Suppressor macrophage treated with lipopolysaccharide for 4 hours (primary cell): ENCODE measurements around the gene OR1S2.
"Not testable (repeated sequence)": the region's sequence is repeated elsewhere in the genome, so short reads cannot be mapped to it uniquely, and the experiment has no call there.

Experiments used
- DNase-seq: peaks from one replicate; pipeline ENCODE4 v3.0.0-alpha.2; 2020

The OR1S2 gene, protein sequence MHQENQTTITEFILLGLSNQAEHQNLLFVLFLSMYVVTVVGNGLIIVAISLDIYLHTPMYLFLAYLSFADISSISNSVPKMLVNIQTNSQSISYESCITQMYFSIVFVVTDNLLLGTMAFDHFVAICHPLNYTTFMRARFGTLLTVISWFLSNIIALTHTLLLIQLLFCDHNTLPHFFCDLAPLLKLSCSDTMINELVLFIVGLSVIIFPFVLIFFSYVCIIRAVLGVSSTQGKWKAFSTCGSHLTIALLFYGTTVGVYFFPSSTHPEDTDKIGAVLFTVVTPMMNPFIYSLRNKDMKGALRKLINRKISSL

DNA sequence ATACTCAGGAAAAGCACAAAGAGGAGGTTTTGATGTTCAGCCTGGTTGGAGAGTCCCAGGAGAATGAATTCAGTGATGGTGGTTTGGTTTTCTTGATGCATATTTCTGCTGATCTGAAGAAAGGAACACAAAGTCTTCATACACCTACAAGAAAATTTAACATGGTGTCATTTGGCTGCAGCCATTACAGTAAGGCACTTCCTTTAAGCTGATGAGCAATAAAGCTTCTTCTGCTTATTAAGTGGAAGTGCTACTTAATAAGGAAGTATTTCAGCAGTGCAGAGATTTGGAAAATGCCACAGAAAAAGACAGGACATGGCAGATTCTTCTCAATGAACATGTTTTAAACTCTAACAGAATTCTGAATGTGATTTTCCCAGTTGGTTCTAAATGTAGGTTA, at the start of gene OR1S2:
Gene OR1S2, minus strand, starts transcription at position 101 of the 400 bp plus-strand sequence. Its CDS starts 0 bp downstream, at position 101.
- DNase-seq, result no peak

DNA sequence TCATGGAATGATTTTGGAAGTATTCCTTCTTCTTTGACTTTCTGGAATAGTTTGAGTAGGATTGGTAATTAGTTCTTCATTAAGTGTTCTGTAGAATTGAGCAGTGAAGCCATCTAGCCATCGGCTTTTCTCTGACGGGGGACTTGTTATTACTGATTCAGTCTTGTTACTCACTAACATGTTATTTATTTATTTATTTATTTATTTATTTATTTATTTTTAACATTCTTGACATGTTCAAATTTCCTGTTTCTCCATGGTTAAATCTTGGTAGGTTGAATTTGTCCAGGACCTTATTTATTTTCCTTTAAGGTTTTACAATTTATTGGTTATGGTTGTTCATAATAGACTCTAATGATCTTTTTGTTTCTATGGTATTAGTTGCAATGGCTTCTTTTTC, 40.0 kb upstream of the OR1S2 start:
- DNase-seq, result no peak

DNA sequence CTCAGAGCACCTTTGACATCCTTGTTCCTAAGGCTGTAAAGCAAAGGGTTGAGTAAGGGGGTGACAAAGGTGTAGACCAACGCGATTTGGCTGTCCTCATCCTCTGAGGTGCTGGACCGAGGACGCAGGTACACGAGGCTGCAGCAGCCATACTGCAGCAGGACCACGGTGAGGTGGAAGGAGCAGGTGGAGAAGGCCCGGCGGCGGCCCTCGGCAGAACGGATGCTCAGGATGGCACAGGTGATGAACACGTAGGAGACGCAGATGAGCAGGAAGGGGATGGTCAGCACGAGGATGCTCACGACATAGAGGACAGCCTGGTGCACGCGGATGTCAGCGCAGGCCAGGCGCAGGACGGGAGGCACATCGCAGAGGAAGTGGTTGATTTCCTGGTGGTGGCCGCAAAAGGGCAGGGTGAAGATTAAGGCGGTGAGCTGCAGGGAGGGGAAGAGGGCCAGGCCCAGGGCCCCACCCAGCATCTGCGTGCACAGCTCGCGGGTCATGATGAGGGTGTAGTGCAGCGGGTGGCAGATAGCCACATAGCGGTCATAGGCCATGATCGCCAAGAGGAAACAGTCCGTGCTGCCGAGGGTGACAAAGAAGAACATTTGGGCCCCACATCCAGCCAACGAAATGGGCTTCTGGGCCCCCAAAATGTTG, 24.1 kb upstream of the OR1S2 start:
- DNase-seq, result no peak

DNA sequence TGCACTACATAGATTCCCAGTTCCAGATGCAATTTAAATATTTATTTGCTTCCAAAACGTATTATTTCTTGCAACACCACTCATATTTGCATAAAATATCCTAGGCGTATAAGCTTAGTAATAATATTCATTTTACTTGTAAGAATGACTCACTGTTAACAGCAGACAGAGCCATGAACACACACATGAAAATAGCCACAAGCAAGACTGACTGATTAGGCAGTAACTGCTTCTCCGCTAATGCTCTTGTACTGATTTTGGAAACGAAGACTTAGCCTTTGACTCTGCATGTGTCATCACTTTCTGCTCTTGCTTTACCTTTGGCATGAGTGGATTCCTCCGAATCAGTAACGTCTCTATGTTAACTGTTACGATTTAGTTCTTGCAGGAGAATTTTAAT, 18.8 kb upstream of the OR1S2 start:
- no peak for DNase-seq

DNA sequence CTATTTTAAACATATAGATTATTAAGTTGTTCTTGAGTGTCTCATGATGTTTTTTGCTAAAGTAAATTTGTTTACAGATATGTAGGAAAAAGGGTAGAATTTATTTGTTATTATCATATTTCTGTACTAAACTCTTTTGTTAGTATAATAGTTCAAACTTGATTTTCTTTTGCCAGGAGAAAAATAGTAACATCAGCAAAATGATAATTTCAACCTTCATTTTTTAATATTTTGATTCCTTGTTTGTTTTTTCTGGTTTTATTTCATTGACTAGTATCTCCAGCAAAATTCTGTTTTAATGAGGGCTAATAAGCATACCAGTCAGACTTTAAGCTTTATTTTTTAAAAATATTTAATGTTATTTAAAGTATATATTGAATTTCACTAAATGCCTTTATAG, 12.5 kb upstream of the OR1S2 start:
- no peak for DNase-seq

DNA sequence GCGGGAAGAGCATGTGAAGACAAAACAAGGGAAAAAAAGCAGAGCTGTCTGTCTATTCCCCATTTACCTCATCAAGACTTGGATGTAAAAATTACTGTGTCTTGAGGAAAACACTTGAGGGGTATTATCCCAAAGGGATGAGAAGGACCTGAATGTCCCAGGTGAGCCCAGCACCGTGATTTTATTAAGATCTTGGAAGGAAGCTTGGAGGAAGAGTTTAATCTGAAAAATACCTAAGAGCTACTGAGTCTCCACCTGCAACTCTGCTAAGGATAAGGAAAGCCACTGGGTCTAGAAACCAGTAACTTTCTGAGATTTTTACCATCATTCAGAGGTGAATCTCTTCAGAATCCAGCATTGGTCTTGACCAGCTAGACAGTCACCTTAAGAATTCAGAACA, 8.5 kb upstream of the OR1S2 start, which contains the start of gene OR1S1:
Gene OR1S1, plus strand, starts transcription at position 301 of the 400 bp plus-strand sequence.
- DNase-seq, result not testable (repeated sequence)

DNA sequence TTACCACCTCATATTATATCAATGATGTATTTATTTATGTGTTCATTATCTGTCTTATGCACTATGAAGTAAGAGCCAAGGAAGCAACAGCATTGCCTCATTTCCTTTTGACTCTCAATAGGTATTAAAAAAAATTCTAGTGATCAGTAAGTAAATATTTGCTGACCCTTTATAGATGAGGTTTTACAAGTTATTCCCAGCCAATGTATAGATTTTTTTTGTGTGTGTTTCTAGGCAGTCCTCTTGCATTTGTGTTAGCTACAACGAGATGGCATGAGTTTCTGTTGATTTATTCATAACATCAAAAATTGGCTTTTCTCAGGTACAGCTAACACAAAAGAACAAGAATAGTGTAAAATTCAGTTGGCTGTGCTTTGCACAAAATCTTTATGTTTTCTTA, 4.7 kb downstream of the OR1S2 start:
- no peak for DNase-seq

DNA sequence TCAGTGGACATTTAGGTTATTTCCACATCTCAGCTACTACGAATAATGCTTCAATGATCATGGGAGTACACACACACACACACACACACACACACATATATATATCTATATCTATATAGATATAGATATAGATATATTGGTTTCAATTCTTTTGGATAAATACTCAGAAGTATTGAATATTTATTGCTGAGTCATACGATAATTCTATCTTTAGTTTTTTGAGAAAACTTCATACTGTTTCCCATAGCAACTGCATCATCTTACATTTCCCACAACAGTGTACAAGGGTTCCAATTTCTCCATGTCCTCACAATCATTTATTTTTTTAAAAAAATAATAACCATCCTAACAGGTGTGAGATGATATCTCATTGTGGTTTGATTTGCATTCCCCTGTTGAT, 8.0 kb downstream of the OR1S2 start:
- no peak for DNase-seq

DNA sequence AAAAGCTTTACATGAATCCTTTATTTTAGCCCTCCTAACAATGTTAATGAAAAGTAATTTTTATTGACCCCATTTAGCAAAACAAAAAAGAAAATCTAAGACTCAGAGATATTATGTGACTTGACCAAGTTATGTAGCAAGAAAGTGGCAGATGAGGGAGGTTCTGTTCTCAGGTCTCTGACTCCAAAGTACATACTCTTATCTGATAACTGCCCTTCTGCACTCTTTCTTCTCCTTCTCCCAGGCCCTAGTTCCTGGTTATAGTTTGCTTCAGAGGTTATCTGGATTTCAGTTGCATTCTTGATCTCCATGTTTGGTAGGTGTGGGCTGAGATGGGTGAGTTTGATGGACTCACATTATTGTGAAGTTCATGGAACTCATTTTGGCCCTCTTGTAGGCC, 10.6 kb downstream of the OR1S2 start:
- DNase-seq, result no peak

DNA sequence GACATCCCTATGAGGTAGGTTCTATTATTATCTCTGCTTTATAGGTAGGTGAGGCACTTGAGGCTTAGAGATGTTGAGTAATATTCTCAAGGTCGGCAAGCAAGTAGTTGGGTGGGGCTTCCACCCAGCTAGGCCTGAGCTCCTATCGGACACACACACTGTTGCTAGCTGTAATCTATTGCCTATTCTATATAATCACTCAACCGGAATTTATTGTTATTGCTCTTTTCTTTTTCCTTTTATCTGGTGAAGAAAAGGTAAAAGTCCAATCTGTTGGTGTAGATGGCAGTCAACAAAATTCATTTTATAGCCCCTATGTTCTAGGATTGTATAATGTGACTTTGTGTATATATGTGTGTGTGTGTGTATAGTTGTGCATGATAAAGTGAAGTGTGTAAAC, 11.7 kb downstream of the OR1S2 start:
- no peak for DNase-seq

DNA sequence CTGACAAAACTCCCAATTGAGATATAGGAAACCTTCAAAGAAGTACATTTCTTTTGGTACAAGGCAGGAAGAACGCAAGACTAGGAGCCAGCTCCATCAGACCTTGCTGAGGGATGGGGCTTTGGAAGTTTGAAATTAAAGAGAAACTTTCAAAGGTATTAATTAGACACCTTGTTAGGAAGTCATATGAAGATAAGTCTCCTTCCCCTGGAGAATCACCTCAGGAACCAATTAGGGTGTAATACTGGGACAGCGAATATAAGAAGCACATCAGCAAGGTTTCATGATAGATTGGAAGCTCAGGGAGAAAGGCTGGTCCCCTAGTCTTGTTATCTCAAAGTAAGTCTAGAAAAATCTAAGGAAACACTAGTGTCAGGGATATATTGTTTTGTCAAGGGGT, 15.2 kb downstream of the OR1S2 start, which contains the start of gene OR9Q2:
Gene OR9Q2, plus strand, starts transcription at position 301 of the 400 bp plus-strand sequence. CDS start 1,421 bp downstream, outside the sequence.
- DNase-seq, result no peak

DNA sequence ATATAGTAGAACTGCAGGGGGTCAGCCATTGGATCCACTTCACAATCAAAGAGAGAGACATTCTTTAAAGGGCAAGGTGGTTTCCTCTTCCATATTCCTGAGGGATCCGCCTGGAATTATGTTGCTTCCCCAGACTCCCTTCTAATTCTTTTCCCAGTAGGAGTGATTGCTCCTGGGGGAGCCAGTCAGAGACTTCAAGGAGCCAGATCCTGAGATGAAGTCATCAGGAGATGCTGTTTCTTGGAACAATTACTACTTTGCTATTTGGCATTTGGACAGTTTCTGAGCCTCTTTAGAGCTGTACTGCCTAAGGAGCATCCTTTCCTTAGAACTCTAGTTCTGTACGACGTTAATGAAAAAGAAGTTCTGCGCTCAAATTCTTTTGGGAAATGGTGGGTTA, 17.0 kb downstream of the OR1S2 start:
- no peak for DNase-seq

DNA sequence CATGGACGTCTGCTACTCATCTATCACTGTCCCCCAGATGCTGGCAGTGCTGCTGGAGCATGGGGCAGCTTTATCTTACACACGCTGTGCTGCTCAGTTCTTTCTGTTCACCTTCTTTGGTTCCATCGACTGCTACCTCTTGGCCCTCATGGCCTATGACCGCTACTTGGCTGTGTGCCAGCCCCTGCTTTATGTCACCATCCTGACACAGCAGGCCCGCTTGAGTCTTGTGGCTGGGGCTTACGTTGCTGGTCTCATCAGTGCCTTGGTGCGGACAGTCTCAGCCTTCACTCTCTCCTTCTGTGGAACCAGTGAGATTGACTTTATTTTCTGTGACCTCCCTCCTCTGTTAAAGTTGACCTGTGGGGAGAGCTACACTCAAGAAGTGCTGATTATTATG, 24.3 kb downstream of the OR1S2 start:
- DNase-seq, result no peak

DNA sequence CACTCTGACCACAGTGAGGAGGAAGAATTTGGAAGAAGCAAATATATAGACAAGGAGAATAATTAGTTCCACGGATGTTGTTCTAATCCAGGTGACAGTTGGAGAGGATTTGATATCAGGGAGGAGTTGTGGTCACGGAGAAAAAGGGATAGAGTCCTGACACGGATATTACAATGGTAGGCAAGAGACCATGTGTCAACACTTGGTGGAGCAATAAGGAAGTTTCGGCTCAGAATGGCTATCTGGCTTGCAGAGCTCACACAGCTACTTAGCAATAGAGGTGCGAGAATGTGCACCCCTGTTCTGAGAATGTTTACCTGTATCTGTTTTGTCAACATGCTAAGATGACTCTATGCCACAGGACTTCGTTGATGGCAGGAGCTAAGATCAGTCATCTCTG, 25.5 kb downstream of the OR1S2 start:
- DNase-seq, result no peak

DNA sequence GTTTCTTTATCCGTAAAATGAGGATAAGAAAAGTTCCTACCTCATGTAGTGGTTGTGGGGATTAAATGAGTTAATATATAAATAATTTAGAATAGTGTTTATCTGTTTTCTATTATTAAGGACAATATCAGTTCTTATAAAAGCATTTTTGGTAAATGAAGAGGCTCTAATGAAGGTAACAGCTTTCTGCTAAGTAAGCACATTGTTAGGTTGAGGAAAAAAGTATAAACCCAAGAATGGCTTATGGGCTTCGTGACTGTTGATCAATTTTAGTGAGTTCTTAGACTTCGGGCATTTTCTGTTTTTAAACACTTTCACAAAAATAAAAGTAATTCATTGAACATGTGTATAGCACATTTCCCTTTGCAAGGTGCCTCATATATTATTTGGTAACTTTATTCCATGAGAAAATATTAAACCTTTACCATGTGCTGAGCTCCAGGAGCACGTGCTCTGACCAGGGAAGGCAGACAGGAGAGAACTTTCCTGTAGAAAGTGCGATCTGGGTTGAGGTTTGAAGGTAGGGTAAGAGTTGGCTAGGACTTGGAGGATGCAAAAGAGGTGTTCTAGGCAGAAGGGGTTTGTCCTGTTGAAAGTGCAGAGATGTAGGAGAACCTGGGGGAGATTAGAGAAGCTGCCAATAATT, 26.4 kb downstream of the OR1S2 start:
- no peak for DNase-seq

DNA sequence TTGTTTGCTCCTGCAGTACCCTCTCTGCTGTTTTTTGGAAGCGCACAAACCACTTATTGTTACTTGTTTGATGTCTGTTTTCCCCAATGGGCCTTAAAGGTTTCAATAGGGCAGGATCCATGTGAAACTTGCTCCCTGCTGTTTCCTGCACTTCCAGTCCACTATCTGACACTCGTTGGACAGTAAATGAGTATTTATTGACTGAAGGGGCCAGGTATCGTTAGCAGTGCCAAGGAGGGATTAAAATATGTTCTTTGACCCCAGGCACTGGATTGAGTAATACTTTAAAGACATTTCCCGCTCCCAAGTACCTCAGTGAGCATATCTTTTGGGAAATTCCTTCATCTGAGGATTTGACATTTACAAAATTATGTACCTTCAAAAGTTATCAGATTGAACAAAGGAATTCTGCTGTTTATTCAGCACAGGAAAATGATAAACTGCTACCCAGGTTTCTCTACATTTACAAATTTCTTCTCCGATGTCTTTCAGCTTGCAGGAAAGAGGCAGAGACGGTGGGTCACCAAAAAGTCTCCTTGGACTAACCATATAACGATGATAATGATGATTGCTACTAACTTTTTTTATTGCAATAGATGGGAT, 38.3 kb downstream of the OR1S2 start:
- DNase-seq, result no peak

DNA sequence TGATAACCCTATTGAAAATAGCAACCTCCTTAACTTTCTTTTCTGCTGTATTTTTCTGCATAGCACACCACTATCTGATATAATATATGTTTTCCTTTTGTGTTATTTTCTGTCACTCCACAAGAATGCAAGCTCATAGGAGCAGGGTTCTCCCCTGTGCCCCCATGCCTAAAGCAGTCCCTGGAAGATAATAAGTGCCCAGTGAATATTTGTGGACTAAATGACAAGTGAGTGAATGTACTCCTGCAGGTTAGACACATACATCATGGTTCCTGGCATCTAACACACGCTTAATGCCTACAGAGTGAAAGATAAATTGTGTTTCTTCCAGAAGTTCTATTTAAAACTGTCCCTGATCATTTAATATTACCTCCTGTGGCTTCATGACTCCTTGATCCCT, 39.0 kb downstream of the OR1S2 start:
- no peak for DNase-seq

DNA sequence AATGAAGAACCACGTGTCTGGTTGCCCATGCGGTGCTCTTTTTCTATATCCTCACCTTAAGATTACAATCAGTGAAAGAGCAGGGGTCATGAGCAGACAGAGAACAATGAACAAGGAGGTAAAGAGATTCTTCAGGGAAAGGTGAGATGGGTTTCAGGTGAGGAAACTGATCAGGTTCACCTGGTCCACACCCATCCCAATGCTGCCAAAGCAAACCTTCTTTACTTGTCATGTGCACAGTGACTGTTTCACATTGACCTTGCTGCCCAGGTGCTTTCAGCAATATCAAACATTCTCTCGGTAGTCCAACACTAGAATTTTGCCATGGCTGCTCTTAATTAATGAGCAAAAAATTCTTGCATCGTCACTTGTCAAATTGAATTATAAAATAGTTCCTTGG, 39.6 kb downstream of the OR1S2 start:
- DNase-seq, result no peak
